Fibroblast of lung (primary cell): ENCODE results near the gene EDNRB. TPM values are rescaled to one million over a fixed set of nuclear protein-coding genes. Genes with fewer than 3 reads are reported as not detected.
"Not testable (repeated sequence)": the region's sequence is repeated elsewhere in the genome, so short reads cannot be mapped to it uniquely, and the experiment has no call there.

Experiments used
- DNase-seq, 2 donors: peaks; one replicate each; pipeline versions ENCODE4 v3.0.0 to v3.0.0-alpha.2; 2010; ENCODE audit warnings: low read depth in 2 of 2
- H2AFZ ChIP-seq: 2 replicates; pipeline ENCODE4 v1.5.1; 2012; ENCODE audit warnings: low read length, control low read depth, inconsistent platforms
- H3K27ac ChIP-seq: 2 replicates; pipeline ENCODE4 v1.5.1; 2011; ENCODE audit warnings: low read length, control low read depth; ENCODE audit not compliant: insufficient read depth
- H3K27me3 ChIP-seq: 2 replicates; pipeline ENCODE4 v1.5.1; 2011; ENCODE audit warnings: mild to moderate bottlenecking, low read length; ENCODE audit not compliant: control insufficient read depth, insufficient read depth
- H3K36me3 ChIP-seq: 2 replicates; pipeline ENCODE4 v1.5.1; 2011; ENCODE audit warnings: low read length; ENCODE audit not compliant: control insufficient read depth, insufficient read depth
- H3K4me1 ChIP-seq: 2 replicates; pipeline ENCODE4 v1.5.1; 2011; ENCODE audit warnings: low read length; ENCODE audit not compliant: control insufficient read depth, insufficient read depth; ENCODE audit errors: extremely low read depth
- H3K4me2 ChIP-seq: 2 replicates; pipeline ENCODE4 v1.5.1; 2011; ENCODE audit warnings: low read length, control low read depth; ENCODE audit not compliant: insufficient read depth; ENCODE audit errors: extremely low read depth
- H3K4me3 ChIP-seq, 4 experiments: fragments of 200-600 bp in 1 of 4; sonication (generic) in 1 of 4; replicated peaks in 1 of 4; 2 replicates each; pipeline ENCODE4 v1.5.1; 2011 to 2016; ENCODE audit warnings: low read length in 4 of 4, low read depth in 3 of 4, mild to moderate bottlenecking in 3 of 4, control low read depth in 2 of 4, inconsistent platforms in 1 of 4, mixed read lengths in 1 of 4; ENCODE audit not compliant: insufficient read depth in 1 of 4; ENCODE audit errors: control extremely low read depth in 1 of 4
- H3K79me2 ChIP-seq: 2 replicates; pipeline ENCODE4 v1.5.1; 2012; ENCODE audit warnings: mild to moderate bottlenecking, low read length, inconsistent platforms; ENCODE audit not compliant: control insufficient read depth, insufficient read depth
- H3K9ac ChIP-seq: 2 replicates; pipeline ENCODE4 v1.5.1; 2011; ENCODE audit warnings: mild to moderate bottlenecking, low read length, control low read depth; ENCODE audit not compliant: insufficient read depth
- H3K9me3 ChIP-seq: 2 replicates; pipeline ENCODE4 v1.5.1; 2012; ENCODE audit warnings: low read depth, low read length; ENCODE audit not compliant: control insufficient read depth, insufficient read depth
- H4K20me1 ChIP-seq: 2 replicates; pipeline ENCODE4 v1.5.1; 2011; ENCODE audit warnings: low read length; ENCODE audit not compliant: control insufficient read depth, insufficient read depth; ENCODE audit errors: extremely low read depth
- EZH2 ChIP-seq: IDR thresholded peaks from 2 replicates; pipeline ENCODE4 v1.5.1; 2012; ENCODE audit warnings: low read length, control low read depth, mild to moderate bottlenecking; ENCODE audit errors: missing control alignments
- polyA plus RNA-seq, 2 donors: library from polyadenylated mRNA; depleted of rRNA in 1 of 2; stranded (reverse) in 1 of 2; unstranded in 1 of 2; fragments of >200 nt; gene quantifications; 2 replicates each; pipeline ENCODE4 v1.2.1, GENCODE V29; 2011 to 2012; ENCODE audit warnings: missing spikeins in 1 of 2
- total RNA-seq: library from RNA; depleted of rRNA; stranded (reverse); fragments of >200 nt; gene quantifications from 2 replicates; pipeline ENCODE4 v1.2.1, GENCODE V29; 2014
- TF ChIP-seq, protein P1 (sequence below), 2 donors: IDR thresholded peaks in 1 of 2; conservative IDR thresholded peaks in 1 of 2; 1 replicate in 1 of 2; 2 replicates in 1 of 2; pipeline ENCODE4 v1.5.1; 2011 to 2012; ENCODE audit warnings: low read length in 2 of 2, control low read depth in 1 of 2, inconsistent platforms in 1 of 2, low read depth in 1 of 2, mild to moderate bottlenecking in 1 of 2

The EDNRB gene
- total and polyA plus RNA-seq, 2 donors (not counting 1 experiment from before 2014, with no cell fraction given), result 0.99 to 1.1 TPM

- no peak for DNase-seq
- Histone ChIP-seq H3K36me3 (no peaks in the 10 kb centered on the region), H3K27ac (no peak overlapping the region), H4K20me1 (no peaks in the 10 kb centered on the region), H3K4me3 (no peak overlapping the region), H3K4me2 (no peak overlapping the region), H2AFZ (no peak overlapping the region), H3K9me3 (no peaks in the 10 kb centered on the region), H3K79me2 (no peaks in the 10 kb centered on the region), H3K27me3 (no peaks in the 10 kb centered on the region), H3K4me1 (no peaks in the 10 kb centered on the region), H3K9ac (no peak overlapping the region)
- no peak for TF ChIP-seq EZH2
- TF ChIP-seq, protein P1, sequence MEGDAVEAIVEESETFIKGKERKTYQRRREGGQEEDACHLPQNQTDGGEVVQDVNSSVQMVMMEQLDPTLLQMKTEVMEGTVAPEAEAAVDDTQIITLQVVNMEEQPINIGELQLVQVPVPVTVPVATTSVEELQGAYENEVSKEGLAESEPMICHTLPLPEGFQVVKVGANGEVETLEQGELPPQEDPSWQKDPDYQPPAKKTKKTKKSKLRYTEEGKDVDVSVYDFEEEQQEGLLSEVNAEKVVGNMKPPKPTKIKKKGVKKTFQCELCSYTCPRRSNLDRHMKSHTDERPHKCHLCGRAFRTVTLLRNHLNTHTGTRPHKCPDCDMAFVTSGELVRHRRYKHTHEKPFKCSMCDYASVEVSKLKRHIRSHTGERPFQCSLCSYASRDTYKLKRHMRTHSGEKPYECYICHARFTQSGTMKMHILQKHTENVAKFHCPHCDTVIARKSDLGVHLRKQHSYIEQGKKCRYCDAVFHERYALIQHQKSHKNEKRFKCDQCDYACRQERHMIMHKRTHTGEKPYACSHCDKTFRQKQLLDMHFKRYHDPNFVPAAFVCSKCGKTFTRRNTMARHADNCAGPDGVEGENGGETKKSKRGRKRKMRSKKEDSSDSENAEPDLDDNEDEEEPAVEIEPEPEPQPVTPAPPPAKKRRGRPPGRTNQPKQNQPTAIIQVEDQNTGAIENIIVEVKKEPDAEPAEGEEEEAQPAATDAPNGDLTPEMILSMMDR (conservative IDR thresholded peaks at IDR 0.05 in 1 of 2, IDR thresholded peaks at IDR 0.05 in 1 of 2; ENCODE audit: low read depth in 1 of 2, low read length in 2 of 2), result no peak
Observed at GRCh38 chr13:77952276-77952675, 33.6 kb upstream of the EDNRB start.

DNA sequence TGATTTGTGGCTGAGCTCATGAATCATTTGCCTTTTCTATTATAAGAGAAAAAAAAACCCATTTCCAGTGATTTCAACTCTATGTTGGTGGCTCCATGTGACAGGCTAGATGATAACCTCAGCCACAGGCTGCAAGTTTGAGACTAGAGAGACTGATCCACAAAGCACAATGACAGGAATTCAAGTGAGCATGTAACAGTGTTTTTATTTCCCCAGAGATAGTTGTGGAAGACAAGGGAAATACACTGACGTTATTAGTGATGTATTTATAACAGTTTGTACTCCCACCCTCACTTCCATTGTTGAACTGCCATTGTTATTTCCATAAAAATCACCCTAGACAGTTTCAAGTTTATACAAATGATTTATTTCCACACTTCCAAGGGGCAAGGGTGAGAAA, 27.9 kb upstream of the EDNRB start:
- Histone ChIP-seq H3K4me1 (no peaks in the 10 kb centered on the region), H3K27me3 (no peaks in the 10 kb centered on the region), H3K79me2 (no peaks in the 10 kb centered on the region), H3K27ac (no peak overlapping the region), H3K4me2 (no peak overlapping the region), H3K9ac (no peak overlapping the region), H3K4me3 (no peak overlapping the region), H3K9me3 (no peaks in the 10 kb centered on the region), H3K36me3 (no peaks in the 10 kb centered on the region), H2AFZ (no peak overlapping the region), H4K20me1 (no peaks in the 10 kb centered on the region)
- TF ChIP-seq, protein P1 (conservative IDR thresholded peaks at IDR 0.05 in 1 of 2, IDR thresholded peaks at IDR 0.05 in 1 of 2; ENCODE audit: low read depth in 1 of 2, low read length in 2 of 2), result no peak
- TF ChIP-seq EZH2, result no peak
- no peak for DNase-seq

- not testable (repeated sequence) for H3K4me3 ChIP-seq, H3K27me3 ChIP-seq, H3K9me3 ChIP-seq, H3K4me1 ChIP-seq, H3K4me2 ChIP-seq, H3K9ac ChIP-seq, H2AFZ ChIP-seq, H3K79me2 ChIP-seq, H3K27ac ChIP-seq, H3K36me3 ChIP-seq, H4K20me1 ChIP-seq
- peak in 1 of 2 donors; percentile 18 for DNase-seq
Observed at GRCh38 chr13:77935063-77935462, 16.4 kb upstream of the EDNRB start.
